Natural killer cell (primary cell): Measurements from ENCODE around the gene CEP44. TPM values are rescaled to one million over a fixed set of nuclear protein-coding genes. Genes with fewer than 3 reads are reported as not detected.

Experiments
- ATAC-seq, 3 donors: fragments of 150-1000 bp in 2 of 3; fragments of 200-7000 bp in 1 of 3; cut with Tn5 transposase; 1 replicate in 1 of 3; 2 replicates in 2 of 3; pipeline ENCODE4 v1.10.0; 2021; ENCODE audit warnings: mild to moderate bottlenecking in 2 of 3, moderate library complexity in 2 of 3
- DNase-seq, 2 donors: peaks; one replicate each; pipeline versions ENCODE4 v3.0.0 to v3.0.0-alpha.2; 2013 to 2021; ENCODE audit warnings: mixed read lengths in 1 of 2
- H3K27ac ChIP-seq: one replicate; pipeline ENCODE4 v1.5.1; 2013; ENCODE audit warnings: mild to moderate bottlenecking, low read length
- H3K27me3 ChIP-seq: one replicate; pipeline ENCODE4 v1.6.1; 2013; ENCODE audit warnings: low read length; ENCODE audit not compliant: control insufficient read depth, insufficient read depth
- H3K36me3 ChIP-seq: one replicate; pipeline ENCODE4 v1.6.1; 2013; ENCODE audit warnings: low read length; ENCODE audit not compliant: control insufficient read depth, insufficient read depth
- H3K4me1 ChIP-seq: one replicate; pipeline ENCODE4 v1.6.1; 2013; ENCODE audit warnings: low read length; ENCODE audit not compliant: control insufficient read depth, insufficient read depth
- H3K4me3 ChIP-seq: one replicate; pipeline ENCODE4 v1.5.1; 2013; ENCODE audit warnings: low read length
- H3K9me3 ChIP-seq: one replicate; pipeline ENCODE4 v1.6.1; 2013; ENCODE audit warnings: low read length; ENCODE audit not compliant: control insufficient read depth, insufficient read depth
- H3K27ac Mint-ChIP-seq, 2 donors: one replicate each; pipeline ENCODE4 v1.8.0; 2022; ENCODE audit warnings: mild to moderate bottlenecking in 2 of 2, mixed read lengths in 2 of 2, moderate library complexity in 1 of 2
- H3K27me3 Mint-ChIP-seq, 2 donors: one replicate each; pipeline ENCODE4 v1.8.0; 2022; ENCODE audit warnings: low read depth in 2 of 2, mixed read lengths in 2 of 2
- H3K36me3 Mint-ChIP-seq: one replicate; pipeline ENCODE4 v1.8.0; 2022; ENCODE audit warnings: mixed read lengths
- H3K4me1 Mint-ChIP-seq, 2 donors: one replicate each; pipeline ENCODE4 v1.8.0; 2022; ENCODE audit warnings: mixed read lengths in 2 of 2
- H3K4me3 Mint-ChIP-seq: one replicate; pipeline ENCODE4 v1.8.0; 2022; ENCODE audit warnings: mild to moderate bottlenecking, moderate library complexity, mixed read lengths
- H3K9me3 Mint-ChIP-seq, 2 donors: one replicate each; pipeline ENCODE4 v1.8.0; 2022; ENCODE audit warnings: mixed read lengths in 2 of 2
- WGBS: methylation state at CpG from one replicate; pipeline ENCODE4 v1.1.7; 2013; ENCODE audit warnings: missing lambda C conversion rate; ENCODE audit not compliant: insufficient coverage; 5-methylcytosine and 5-hydroxymethylcytosine counted together
- intact Hi-C: fragments of 100-400 bp; cut with micrococcal nuclease; formaldehyde crosslinking; loops from one replicate; pipeline ENCODE4 v1.14.2; 2022
- total RNA-seq, 4 donors: library from RNA; stranded (reverse); fragments of 120-200 nt in 1 of 4; gene quantifications; one replicate each; pipeline versions ENCODE4 v1.2.3 to v1.2.4, GENCODE V29; 2013 to 2022
- TF ChIP-seq, protein P1 (sequence below): fragments of 200-600 bp; IDR thresholded peaks from one replicate; pipeline ENCODE4 v1.8.0; 2022; ENCODE audit warnings: antibody characterized with exemption

Gene CEP44
- total RNA-seq, 3 donors from 2014 or later (not counting 1 experiment from before 2014, with no cell fraction given), result 21.7 to 25.2 (median 23.4) TPM

GRCh38 chr4:174263445-174263736 is 20.3 kb upstream of the CEP44 start:
- Histone ChIP-seq H3K36me3 (peaks cover 13% of the 10 kb centered on the region), H3K4me3 (no peak overlapping the region), H3K9me3 (no peaks in the 10 kb centered on the region), H3K27ac (no peak overlapping the region), H3K27me3 (no peaks in the 10 kb centered on the region), H3K4me1 (no peaks in the 10 kb centered on the region)
- H3K27ac Mint-ChIP-seq, result no peak overlapping the region
- H3K27me3 Mint-ChIP-seq, result no peaks in the 10 kb centered on the region
- ATAC-seq, result no peak
- no peaks in the 10 kb centered on the region for H3K36me3 Mint-ChIP-seq
- WGBS, result 100% methylated on average over 2 of the region's 3 CpGs
- intact Hi-C loops, result no loop called here
- peaks cover 0 to 5% of the 10 kb centered on the region in 2 donors for H3K4me1 Mint-ChIP-seq
- TF ChIP-seq, protein P1, sequence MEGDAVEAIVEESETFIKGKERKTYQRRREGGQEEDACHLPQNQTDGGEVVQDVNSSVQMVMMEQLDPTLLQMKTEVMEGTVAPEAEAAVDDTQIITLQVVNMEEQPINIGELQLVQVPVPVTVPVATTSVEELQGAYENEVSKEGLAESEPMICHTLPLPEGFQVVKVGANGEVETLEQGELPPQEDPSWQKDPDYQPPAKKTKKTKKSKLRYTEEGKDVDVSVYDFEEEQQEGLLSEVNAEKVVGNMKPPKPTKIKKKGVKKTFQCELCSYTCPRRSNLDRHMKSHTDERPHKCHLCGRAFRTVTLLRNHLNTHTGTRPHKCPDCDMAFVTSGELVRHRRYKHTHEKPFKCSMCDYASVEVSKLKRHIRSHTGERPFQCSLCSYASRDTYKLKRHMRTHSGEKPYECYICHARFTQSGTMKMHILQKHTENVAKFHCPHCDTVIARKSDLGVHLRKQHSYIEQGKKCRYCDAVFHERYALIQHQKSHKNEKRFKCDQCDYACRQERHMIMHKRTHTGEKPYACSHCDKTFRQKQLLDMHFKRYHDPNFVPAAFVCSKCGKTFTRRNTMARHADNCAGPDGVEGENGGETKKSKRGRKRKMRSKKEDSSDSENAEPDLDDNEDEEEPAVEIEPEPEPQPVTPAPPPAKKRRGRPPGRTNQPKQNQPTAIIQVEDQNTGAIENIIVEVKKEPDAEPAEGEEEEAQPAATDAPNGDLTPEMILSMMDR, result no peak
- DNase-seq, result no peak
- H3K9me3 Mint-ChIP-seq, result no peaks in the 10 kb centered on the region
- H3K4me3 Mint-ChIP-seq, result no peak overlapping the region

DNA sequence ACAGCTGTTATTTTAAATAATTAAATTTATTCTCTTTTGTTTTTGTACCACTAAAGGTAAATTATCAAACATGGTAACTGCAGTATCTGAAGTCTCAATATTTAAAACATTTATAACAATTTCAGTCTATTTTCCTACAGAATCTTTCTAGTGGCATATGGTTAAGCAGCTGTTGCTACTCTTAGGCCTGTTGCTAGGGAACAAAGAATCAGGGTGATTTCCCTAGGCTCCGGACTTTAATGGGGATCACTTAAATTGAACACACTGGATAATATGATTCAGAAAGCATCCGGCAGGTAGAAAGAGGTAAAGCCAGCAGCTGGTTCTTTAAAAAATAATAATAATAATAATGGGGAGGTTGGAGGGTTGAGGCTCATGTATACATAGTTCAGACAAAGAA is 17.8 kb upstream of the CEP44 start:
- H3K27ac Mint-ChIP-seq, result no peak overlapping the region

GRCh38 chr4:174266416-174266815 is 17.3 kb upstream of the CEP44 start:
- peaks cover 3% of the 10 kb centered on the region for H3K36me3 ChIP-seq
- peaks cover 9 to 14% of the 10 kb centered on the region in 2 donors for H3K4me1 Mint-ChIP-seq
- no peaks in the 10 kb centered on the region for H3K9me3 Mint-ChIP-seq
- ATAC-seq (no peak), DNase-seq (no peak)
- no peak overlapping the region for H3K4me3 ChIP-seq
- no peaks in the 10 kb centered on the region for H3K4me1 ChIP-seq
- H3K36me3 Mint-ChIP-seq, result no peaks in the 10 kb centered on the region
- H3K9me3 ChIP-seq, result no peaks in the 10 kb centered on the region
- H3K27me3 ChIP-seq, result no peaks in the 10 kb centered on the region
- no peak overlapping the region for H3K27ac ChIP-seq
- intact Hi-C loops, result no loop called here
- WGBS, result 0% methylated on average over 1 of the region's 2 CpGs
- TF ChIP-seq, protein P1, result no peak
- no peak overlapping the region for H3K27ac Mint-ChIP-seq
- no peak overlapping the region for H3K4me3 Mint-ChIP-seq
- no peaks in the 10 kb centered on the region for H3K27me3 Mint-ChIP-seq

More for the DNA sequence above, 17.8 kb upstream of the CEP44 start:
- no peak overlapping the region for H3K27ac ChIP-seq
- no peaks in the 10 kb centered on the region for H3K4me1 ChIP-seq
- Mint-ChIP-seq H3K27me3 (no peaks in the 10 kb centered on the region), H3K9me3 (no peaks in the 10 kb centered on the region), H3K4me3 (no peak overlapping the region), H3K36me3 (no peaks in the 10 kb centered on the region), H3K4me1 (peaks cover 4 to 9% of the 10 kb centered on the region in 2 donors)
- H3K36me3 ChIP-seq, result peaks cover 3% of the 10 kb centered on the region
- H3K4me3 ChIP-seq, result no peak overlapping the region
- 100% methylated on average over 1 of the region's 2 CpGs for WGBS
- no peaks in the 10 kb centered on the region for H3K9me3 ChIP-seq
- TF ChIP-seq, protein P1, result no peak
- DNase-seq, result no peak
- no peak for ATAC-seq
- H3K27me3 ChIP-seq, result no peaks in the 10 kb centered on the region
- intact Hi-C loops, result no loop called here

DNA sequence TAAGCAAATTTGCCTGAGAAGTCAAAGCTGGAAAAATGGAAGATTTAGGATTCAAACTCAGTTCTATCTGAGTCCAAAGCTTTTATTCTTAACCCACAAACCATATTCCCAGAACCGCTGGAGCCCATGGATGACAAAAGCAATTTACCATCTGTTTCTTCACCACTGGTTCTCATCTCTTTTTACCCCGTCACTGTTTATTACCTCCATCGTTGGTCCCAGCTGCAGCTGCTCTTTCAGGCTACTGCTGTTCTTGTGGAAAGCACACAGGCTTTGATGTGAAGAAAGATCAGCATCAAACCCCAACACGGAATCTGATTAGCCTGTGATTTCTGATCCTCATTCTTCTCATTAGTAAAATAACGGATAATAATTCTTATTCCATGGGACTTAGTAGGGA is 9.8 kb upstream of the CEP44 start:
- H3K4me3 Mint-ChIP-seq, result no peak overlapping the region
- H3K36me3 Mint-ChIP-seq, result no peaks in the 10 kb centered on the region
- no peak overlapping the region for H3K27ac ChIP-seq
- H3K27me3 Mint-ChIP-seq, result no peaks in the 10 kb centered on the region
- no peaks in the 10 kb centered on the region for H3K4me1 ChIP-seq
- WGBS, result 90% methylated on average over 4 of the region's 5 CpGs
- TF ChIP-seq, protein P1, result no peak
- DNase-seq (no peak), ATAC-seq (no peak)
- no peak overlapping the region for H3K27ac Mint-ChIP-seq
- H3K36me3 ChIP-seq, result no peaks in the 10 kb centered on the region
- intact Hi-C loops, result no loop called here
- H3K9me3 ChIP-seq, result no peaks in the 10 kb centered on the region
- H3K4me3 ChIP-seq, result no peak overlapping the region
- H3K27me3 ChIP-seq, result no peaks in the 10 kb centered on the region
- no peaks in the 10 kb centered on the region for H3K9me3 Mint-ChIP-seq
- H3K4me1 Mint-ChIP-seq, result peaks cover 31 to 34% of the 10 kb centered on the region in 2 donors
